GM12872 (cell line): ENCODE data around the gene STOX2.

Experiments used
- CTCF ChIP-seq: IDR thresholded peaks from 3 replicates; pipeline ENCODE4 v1.5.1; 2011; ENCODE audit warnings: low read depth, mild to moderate bottlenecking, low read length, moderate library complexity; ENCODE audit not compliant: insufficient read depth

STOX2 gene

GRCh38 chr4:184052616-184053015 lies 147.5 kb downstream of the STOX2 start:
- no peak for TF ChIP-seq CTCF

GRCh38 chr4:184053434-184053833 lies 148.3 kb downstream of the STOX2 start:
- TF ChIP-seq CTCF = no peak

GRCh38 chr4:184056877-184057276 lies 151.8 kb downstream of the STOX2 start:
- TF ChIP-seq CTCF = no peak

GRCh38 chr4:184058026-184058425 lies 152.9 kb downstream of the STOX2 start:
- no peak for TF ChIP-seq CTCF

- TF ChIP-seq CTCF = no peak
These were observed 154.0 kb downstream of the STOX2 start for GRCh38 chr4:184059099-184059498.

- no peak for TF ChIP-seq CTCF
These were observed 156.5 kb downstream of the STOX2 start for GRCh38 chr4:184061582-184061981.

GRCh38 chr4:184062769-184063168 lies 157.7 kb downstream of the STOX2 start:
- TF ChIP-seq CTCF = no peak

GRCh38 chr4:184064877-184065276 lies 159.8 kb downstream of the STOX2 start:
- TF ChIP-seq CTCF = no peak
